ENCODE results near the gene LIPC.

Gene LIPC

GRCh38 chr15:58423831-58424608 is 7.8 kb upstream of the LIPC start:
- H3K4me3 ChIP-seq (ENCODE audit: low read depth, low read length): no peak overlapping the region
- TF ChIP-seq CTCF (IDR thresholded peaks at IDR 0.05; ENCODE audit: borderline replicate concordance, insufficient read depth, low read depth, low read length): no peak

DNA sequence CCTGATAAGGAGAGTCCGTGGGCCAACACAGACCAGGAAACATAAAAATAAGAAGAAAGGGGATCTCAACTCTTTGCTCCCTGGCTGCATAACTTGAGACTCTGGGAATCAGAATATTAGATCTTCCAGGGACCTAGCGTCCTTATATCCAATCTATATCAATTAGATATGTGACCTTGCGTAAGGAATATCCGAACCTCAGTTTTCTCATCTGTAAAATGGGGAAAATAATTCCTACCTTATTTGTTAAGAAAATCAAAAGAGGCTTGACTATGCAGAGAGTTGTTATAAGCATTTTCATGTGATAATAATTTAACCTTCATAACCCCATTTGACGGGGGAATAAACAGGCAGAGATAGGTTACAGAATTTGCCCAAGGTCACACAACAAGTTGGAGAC is 7.1 kb upstream of the LIPC start:
- TF ChIP-seq CTCF (IDR thresholded peaks at IDR 0.05; ENCODE audit: borderline replicate concordance, insufficient read depth, low read depth, low read length): no peak
- no peak overlapping the region for H3K4me3 ChIP-seq (ENCODE audit: low read depth, low read length)

DNA sequence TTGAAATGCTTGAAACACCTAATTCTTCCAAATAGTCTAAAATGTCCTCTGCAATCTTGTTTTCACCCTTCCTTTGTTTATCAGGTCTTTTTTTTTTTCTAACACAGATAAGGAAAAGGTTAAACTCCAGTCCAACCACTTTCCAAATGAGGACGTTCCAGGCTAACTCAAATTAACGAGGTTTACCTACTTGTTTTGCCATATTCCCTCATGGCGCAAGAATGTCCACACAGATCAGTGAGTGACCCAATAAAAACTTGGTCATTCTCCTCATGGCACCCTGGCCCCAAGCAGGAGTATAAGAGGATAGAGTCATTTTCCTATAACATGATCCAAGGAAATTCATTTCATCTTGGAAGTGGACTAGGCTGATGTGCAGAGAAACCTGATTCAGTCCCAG is 6.6 kb upstream of the LIPC start:
- no peak for TF ChIP-seq CTCF (IDR thresholded peaks at IDR 0.05; ENCODE audit: borderline replicate concordance, insufficient read depth, low read depth, low read length)
- no peak overlapping the region for H3K4me3 ChIP-seq (ENCODE audit: low read depth, low read length)

GRCh38 chr15:58425834-58426233 is 6.0 kb upstream of the LIPC start:
- H3K4me3 ChIP-seq (ENCODE audit: low read depth, low read length): no peak overlapping the region
- no peak for TF ChIP-seq CTCF (IDR thresholded peaks at IDR 0.05; ENCODE audit: borderline replicate concordance, insufficient read depth, low read depth, low read length)

- TF ChIP-seq CTCF (IDR thresholded peaks at IDR 0.05; ENCODE audit: borderline replicate concordance, insufficient read depth, low read depth, low read length): no peak
- H3K4me3 ChIP-seq (ENCODE audit: low read depth, low read length): no peak overlapping the region
Observed at GRCh38 chr15:58426501-58426900, 5.3 kb upstream of the LIPC start.

DNA sequence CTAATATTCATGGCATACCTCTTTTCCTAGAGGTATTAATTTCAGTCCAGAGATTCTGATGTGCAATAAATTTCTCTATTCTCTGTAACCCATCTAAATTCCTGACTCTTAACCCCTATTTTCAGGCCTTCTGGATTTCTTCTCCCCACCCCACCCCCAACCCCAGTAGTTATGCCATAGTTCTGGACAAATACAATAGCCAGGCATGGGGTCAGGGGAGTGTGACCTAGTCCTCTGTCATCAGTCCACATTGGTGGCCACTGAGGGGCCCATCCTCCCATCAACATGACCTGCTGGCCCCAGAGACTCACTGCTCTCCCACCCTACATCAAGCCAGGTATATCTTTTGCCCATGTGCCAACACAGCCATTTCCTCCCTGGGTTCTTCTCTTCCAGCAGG is 3.8 kb upstream of the LIPC start:
- no peak for TF ChIP-seq CTCF (IDR thresholded peaks at IDR 0.05; ENCODE audit: borderline replicate concordance, insufficient read depth, low read depth, low read length)
- no peak overlapping the region for H3K4me3 ChIP-seq (ENCODE audit: low read depth, low read length)

GRCh38 chr15:58430224-58430787 is 1.5 kb upstream of the LIPC start:
- H3K4me3 ChIP-seq (ENCODE audit: low read depth, low read length): no peak overlapping the region
- no peak for TF ChIP-seq CTCF (IDR thresholded peaks at IDR 0.05; ENCODE audit: borderline replicate concordance, insufficient read depth, low read depth, low read length)
